Endothelial cell of umbilical vein (primary cell): ENCODE measurements around the gene TOMM6.

Experiments
- EZH2 ChIP-seq: IDR thresholded peaks from 2 replicates; pipeline ENCODE4 v1.6.1; 2012; ENCODE audit warnings: borderline replicate concordance, low read depth, mild to moderate bottlenecking, moderate library complexity, low read length, inconsistent platforms; ENCODE audit not compliant: severe bottlenecking
- JUN ChIP-seq: IDR thresholded peaks from 2 replicates; pipeline ENCODE4 v1.6.1; 2011; ENCODE audit warnings: borderline replicate concordance, low read depth; ENCODE audit not compliant: insufficient read length, insufficient read depth
- MYC ChIP-seq: IDR thresholded peaks from one replicate; pipeline ENCODE4 v1.6.1; 2011; ENCODE audit warnings: mild to moderate bottlenecking, low read depth, low read length
- POLR2A ChIP-seq: IDR thresholded peaks from 2 replicates; pipeline ENCODE4 v1.6.1; 2012; ENCODE audit warnings: low read depth, mild to moderate bottlenecking, control low read depth, low read length
- POLR2AphosphoS5 ChIP-seq: IDR thresholded peaks from 2 replicates; pipeline ENCODE4 v1.6.1; 2012; ENCODE audit warnings: low read depth, mild to moderate bottlenecking, control low read depth, low read length, moderate library complexity; ENCODE audit not compliant: insufficient read depth
- TF ChIP-seq, protein P1 (sequence below), 2 donors: IDR thresholded peaks; 1 replicate in 1 of 2; 2 replicates in 1 of 2; pipeline ENCODE4 v1.5.1; 2011; ENCODE audit warnings: low read length in 2 of 2, mild to moderate bottlenecking in 2 of 2, moderate library complexity in 2 of 2, control low read depth in 1 of 2, inconsistent platforms in 1 of 2, low read depth in 1 of 2; ENCODE audit not compliant: insufficient read depth in 1 of 2; ENCODE audit errors: extremely low read depth in 1 of 2
- TF ChIP-seq, protein P2 (sequence below): IDR thresholded peaks from 2 replicates; pipeline ENCODE4 v1.6.1; 2011; ENCODE audit not compliant: insufficient read depth, insufficient read length

GRCh38 chr6:41743406-41744235, 43.9 kb upstream of the TOMM6 start:
- TF ChIP-seq POLR2A (no peak), EZH2 (no peak), JUN (no peak), POLR2AphosphoS5 (no peak), MYC (no peak)
- TF ChIP-seq, protein P1, sequence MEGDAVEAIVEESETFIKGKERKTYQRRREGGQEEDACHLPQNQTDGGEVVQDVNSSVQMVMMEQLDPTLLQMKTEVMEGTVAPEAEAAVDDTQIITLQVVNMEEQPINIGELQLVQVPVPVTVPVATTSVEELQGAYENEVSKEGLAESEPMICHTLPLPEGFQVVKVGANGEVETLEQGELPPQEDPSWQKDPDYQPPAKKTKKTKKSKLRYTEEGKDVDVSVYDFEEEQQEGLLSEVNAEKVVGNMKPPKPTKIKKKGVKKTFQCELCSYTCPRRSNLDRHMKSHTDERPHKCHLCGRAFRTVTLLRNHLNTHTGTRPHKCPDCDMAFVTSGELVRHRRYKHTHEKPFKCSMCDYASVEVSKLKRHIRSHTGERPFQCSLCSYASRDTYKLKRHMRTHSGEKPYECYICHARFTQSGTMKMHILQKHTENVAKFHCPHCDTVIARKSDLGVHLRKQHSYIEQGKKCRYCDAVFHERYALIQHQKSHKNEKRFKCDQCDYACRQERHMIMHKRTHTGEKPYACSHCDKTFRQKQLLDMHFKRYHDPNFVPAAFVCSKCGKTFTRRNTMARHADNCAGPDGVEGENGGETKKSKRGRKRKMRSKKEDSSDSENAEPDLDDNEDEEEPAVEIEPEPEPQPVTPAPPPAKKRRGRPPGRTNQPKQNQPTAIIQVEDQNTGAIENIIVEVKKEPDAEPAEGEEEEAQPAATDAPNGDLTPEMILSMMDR (IDR thresholded peaks at IDR 0.05; ENCODE audit: extremely low read depth in 1 of 2, insufficient read depth in 1 of 2, low read depth in 1 of 2, low read length in 2 of 2) = no peak
- TF ChIP-seq, protein P2, sequence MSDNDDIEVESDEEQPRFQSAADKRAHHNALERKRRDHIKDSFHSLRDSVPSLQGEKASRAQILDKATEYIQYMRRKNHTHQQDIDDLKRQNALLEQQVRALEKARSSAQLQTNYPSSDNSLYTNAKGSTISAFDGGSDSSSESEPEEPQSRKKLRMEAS = no peak
